HepG2 (cell line): ENCODE measurements around the gene GRID1. TPM values are rescaled to one million over a fixed set of nuclear protein-coding genes. Genes with fewer than 3 reads are reported as not detected.

Experiments
- ATAC-seq: fragments of 200-7000 bp; cut with Tn5 transposase; 3 replicates; pipeline ENCODE4 v1.9.1; 2020; ENCODE audit warnings: mild to moderate bottlenecking, moderate library complexity
- BruUV-seq: library from RNA; stranded (reverse); fragments of 400-500 nt; replicated peaks from 2 replicates; lab custom pipeline; 2021; lab: Mats Ljungman, UMichigan
- CTCF ChIA-PET: fragments of 300-600 bp; formaldehyde crosslinking; extraction: SDS; loops from one replicate; lab custom pipeline; 2021; ENCODE audit warnings: low total read pairs, inconsistent platforms, low intra/inter-chr PET ratio; lab: Yijun Ruan, JAX
- POLR2A ChIA-PET: fragments of 350-600 bp; sonication (Branson Sonifier 250); formaldehyde crosslinking; loops from one replicate; lab custom pipeline; 2020; ENCODE audit warnings: antibody characterized with exemption, inconsistent platforms; lab: Yijun Ruan, JAX
- DNase-seq: peaks from one replicate; pipeline ENCODE4 v3.0.0-alpha.2; 2015; ENCODE audit warnings: low spot score
- FAIRE-seq: peaks from 3 replicates; lab custom pipeline; 2011; peaks lifted over from hg19 to GRCh38; lab: Jason Lieb, UNC
- H2AFZ ChIP-seq: one replicate; pipeline ENCODE4 v1.6.1; 2011; ENCODE audit warnings: low read length, inconsistent platforms
- H3K27ac ChIP-seq: fragments of 300-600 bp; 3 replicates; pipeline ENCODE4 v1.8.0; 2011; ENCODE audit warnings: mixed run types, mild to moderate bottlenecking, mixed read lengths, low read length, inconsistent platforms; ENCODE audit not compliant: insufficient read depth; ENCODE audit errors: extremely low read length
- H3K27me3 ChIP-seq, 2 experiments: fragments of 200-600 bp in 1 of 2; 2 replicates in 1 of 2; 3 replicates in 1 of 2; pipeline versions ENCODE4 v1.6.0 to v1.8.0; 2011; ENCODE audit warnings: low read length in 2 of 2, mild to moderate bottlenecking in 2 of 2, moderate library complexity in 2 of 2, inconsistent platforms in 1 of 2; ENCODE audit not compliant: insufficient read depth in 2 of 2, control insufficient read depth in 1 of 2
- H3K36me3 ChIP-seq, 2 experiments: fragments of 200-600 bp in 1 of 2; replicated peaks in 1 of 2; 2 replicates in 1 of 2; 3 replicates in 1 of 2; pipeline versions ENCODE4 v1.5.1 to v1.8.0; 2011; ENCODE audit warnings: low read length in 2 of 2, inconsistent platforms in 1 of 2; ENCODE audit not compliant: insufficient read depth in 2 of 2, control insufficient read depth in 1 of 2
- H3K4me1 ChIP-seq: 2 replicates; pipeline ENCODE4 v1.5.1; 2012; ENCODE audit warnings: low read length, inconsistent platforms; ENCODE audit not compliant: insufficient read depth
- H3K4me2 ChIP-seq: 2 replicates; pipeline ENCODE4 v1.6.0; 2011; ENCODE audit warnings: low read depth, low read length, inconsistent platforms
- H3K4me3 ChIP-seq, 3 experiments: fragments of 200-600 bp in 1 of 3; sonication (generic), shearing (Covaris generic) in 1 of 3; replicated peaks in 1 of 3; 2 replicates each; pipeline ENCODE4 v1.5.1; 2011 to 2016; ENCODE audit warnings: low read length in 3 of 3, inconsistent platforms in 2 of 3, low read depth in 2 of 3, mild to moderate bottlenecking in 2 of 3, control low read depth in 1 of 3, mixed read lengths in 1 of 3; ENCODE audit not compliant: insufficient read depth in 1 of 3
- H3K79me2 ChIP-seq: one replicate; pipeline ENCODE4 v1.6.1; 2011; ENCODE audit warnings: low read length, inconsistent platforms; ENCODE audit not compliant: insufficient read depth
- H3K9ac ChIP-seq: 2 replicates; pipeline ENCODE4 v1.6.0; 2011; ENCODE audit warnings: mild to moderate bottlenecking, low read depth, low read length, inconsistent platforms; ENCODE audit not compliant: insufficient read depth
- H3K9me3 ChIP-seq: 2 replicates; pipeline ENCODE4 v1.5.1; 2012; ENCODE audit warnings: mild to moderate bottlenecking, low read length
- H4K20me1 ChIP-seq: 2 replicates; pipeline ENCODE4 v1.6.0; 2011; ENCODE audit warnings: inconsistent platforms, mild to moderate bottlenecking, low read length, moderate library complexity; ENCODE audit not compliant: insufficient read depth
- CEBPB ChIP-seq: IDR thresholded peaks from 2 replicates; pipeline ENCODE4 v1.6.1; 2011; ENCODE audit warnings: low read depth, low read length, improper control_type of control experiment, borderline replicate concordance
- MATR3 ChIP-seq: sonication (generic); formaldehyde crosslinking; IDR thresholded peaks from 2 replicates; pipeline ENCODE4 v1.4.0; 2020; ENCODE audit warnings: missing genetic modification reagents
- NPAS2 ChIP-seq: sonication (generic); formaldehyde crosslinking; IDR thresholded peaks from 2 replicates; pipeline ENCODE4 v1.8.0; 2022; ENCODE audit warnings: mild to moderate bottlenecking, missing genetic modification reagents, borderline replicate concordance
- SAP130 ChIP-seq: IDR thresholded peaks from 2 replicates; pipeline ENCODE4 v1.6.1; 2016; ENCODE audit warnings: low read depth
- USF2 ChIP-seq, 2 experiments: sonication (generic) in 1 of 2; formaldehyde crosslinking in 1 of 2; IDR thresholded peaks; 2 replicates each; pipeline versions ENCODE4 v1.5.1 to v1.6.1; 2011 to 2020; ENCODE audit warnings: borderline replicate concordance in 1 of 2, low read depth in 1 of 2, low read length in 1 of 2, mild to moderate bottlenecking in 1 of 2, missing genetic modification reagents in 1 of 2, moderate library complexity in 1 of 2
- ZNF691 ChIP-seq: sonication (generic); formaldehyde crosslinking; IDR thresholded peaks from 2 replicates; pipeline ENCODE4 v1.4.0; 2020; ENCODE audit warnings: missing genetic modification reagents, low read depth, mild to moderate bottlenecking, borderline replicate concordance
- ZNF768 ChIP-seq: sonication (generic); formaldehyde crosslinking; IDR thresholded peaks from 2 replicates; pipeline ENCODE4 v1.4.0; 2020; ENCODE audit warnings: missing genetic modification reagents
- ZSCAN20 ChIP-seq: sonication (generic); formaldehyde crosslinking; IDR thresholded peaks from 2 replicates; pipeline ENCODE4 v1.4.0; 2020; ENCODE audit warnings: missing genetic modification reagents, mild to moderate bottlenecking, borderline replicate concordance
- WGBS: methylation state at CpG from one replicate; pipeline ENCODE4 v1.1.6; 2017; ENCODE audit warnings: low lambda C conversion rate; 5-methylcytosine and 5-hydroxymethylcytosine counted together
- in situ Hi-C: cut with HindIII; loops from 2 replicates; pipeline ENCODE4 v1.10.0; 2017; ENCODE audit warnings: low pct_unique_long_range_greater_than_20kb; ENCODE audit not compliant: extremely low pct_ligation_motif_present
- intact Hi-C: fragments of 100-400 bp; cut with micrococcal nuclease; formaldehyde crosslinking; loops from one replicate; pipeline ENCODE4 v1.10.0; 2022; ENCODE audit not compliant: unreplicated experiment
- polyA plus RNA-seq, 8 experiments: library from polyadenylated mRNA; depleted of rRNA in 3 of 8; stranded (reverse) in 7 of 8; unstranded in 1 of 8; fragments of >200 nt; fragmentation: Illumina TruSeq in 4 of 8; extraction: Trizol in 4 of 8; gene quantifications; 2 replicates each; pipeline versions ENCODE4 v1.2.1 to v1.2.3, GENCODE V29; 2011 to 2016; ENCODE audit warnings: low read depth in 4 of 8, missing spikeins in 1 of 8, mixed read lengths in 1 of 8; ENCODE audit not compliant: insufficient read depth in 1 of 8
- total RNA-seq, 5 experiments: library from RNA; depleted of rRNA; stranded (reverse); fragments of >200 nt; fragmentation: Illumina TruSeq; extraction: Trizol; gene quantifications; 2 replicates each; pipeline ENCODE4 v1.2.3, GENCODE V29; 2016; ENCODE audit warnings: low read depth in 1 of 5

GRID1 gene
- total and polyA plus RNA-seq, 2 of the 13 experiments (the other 11 are each of a cell fraction or from before 2014, with no cell fraction given): 0.05 TPM; not detected in 1

GRCh38 chr10:86149257-86149656, 217.3 kb downstream of the GRID1 start:
- CTCF ChIA-PET: no interaction called here
- BruUV-seq: no TSS peak
- Histone ChIP-seq H3K4me3 (no peak overlapping the region), H3K9me3 (no peaks in the 10 kb centered on the region), H3K4me1 (no peaks in the 10 kb centered on the region), H3K36me3 (no peaks in the 10 kb centered on the region), H2AFZ (no peak overlapping the region), H4K20me1 (no peaks in the 10 kb centered on the region), H3K4me2 (no peak overlapping the region), H3K27me3 (peaks cover 0 to 1% of the 10 kb centered on the region in 2 experiments; a peak in 2 of 5 replicates), H3K9ac (no peak overlapping the region), H3K27ac (no peak overlapping the region), H3K79me2 (no peaks in the 10 kb centered on the region)
- WGBS: 14% methylated on average over 7 of the region's 7 CpGs
- ATAC-seq (no peak), DNase-seq (no peak), FAIRE-seq (no peak)
- TF ChIP-seq CEBPB (no peak), USF2 (IDR thresholded peaks at IDR 0.05; ENCODE audit: low read depth, low read length) (no peak), USF2 (CRISPR knock-in tag; IDR thresholded peaks at IDR 0.05; ENCODE audit: borderline replicate concordance) (no peak), ZNF768 (CRISPR knock-in tag) (no peak), ZNF691 (CRISPR knock-in tag) (no peak), ZSCAN20 (no peak), NPAS2 (CRISPR knock-in tag) (no peak), MATR3 (CRISPR knock-in tag) (no peak), SAP130 (no peak)
- in situ Hi-C loops: no loop called here
- intact Hi-C loops: no loop called here
- POLR2A ChIA-PET: no interaction called here
